ENCODE measurements around the gene DHRS7. TPM values are rescaled to one million over a fixed set of nuclear protein-coding genes. Genes with fewer than 3 reads are reported as not detected.

DHRS7 gene
- total and polyA plus RNA-seq, 2 donors (not counting 3 experiments of a cell fraction or from before 2014, with no cell fraction given): 28.6 to 29.3 TPM

GRCh38 chr14:60151715-60152114 lies 13.5 kb downstream of the DHRS7 start:
- Histone ChIP-seq H3K9ac (replicated peaks; ENCODE audit: extremely low read depth, insufficient read depth, low read length) (no peak overlapping the region), H3K4me3 (replicated peaks in 1 of 3; ENCODE audit: insufficient read depth in 1 of 3, low read depth in 1 of 3, low read length in 3 of 3) (no peak overlapping the region), H3K36me3 (ENCODE audit: control insufficient read depth in 2 of 2, extremely low read depth in 1 of 2, insufficient read depth in 2 of 2, low read length in 2 of 2) (peaks cover 0 to 6% of the 10 kb centered on the region in 2 experiments), H2AFZ (ENCODE audit: low read depth, low read length) (no peak overlapping the region), H3K4me2 (ENCODE audit: insufficient read depth, low read length) (peak overlapping the region; percentile 44), H3K27ac (ENCODE audit: insufficient read depth, low read depth, low read length) (peak overlapping the region; percentile 50), H3K9me3 (replicated peaks; ENCODE audit: control insufficient read depth, insufficient read depth, low read length) (no peaks in the 10 kb centered on the region), H3K27me3 (ENCODE audit: control insufficient read depth in 2 of 2, insufficient read depth in 2 of 2, low read length in 2 of 2) (no peaks in the 10 kb centered on the region), H3K79me2 (ENCODE audit: control insufficient read depth, insufficient read depth, low read length) (peaks cover 1% of the 10 kb centered on the region), H3K4me1 (ENCODE audit: control insufficient read depth, extremely low read depth, insufficient read depth, low read length) (peaks cover 18% of the 10 kb centered on the region), H3K9me1 (replicated peaks; ENCODE audit: control insufficient read depth, extremely low read depth, insufficient read depth, low read length) (no peaks in the 10 kb centered on the region), H4K20me1 (replicated peaks; ENCODE audit: control insufficient read depth, extremely low read depth, insufficient read depth, low read length) (no peaks in the 10 kb centered on the region)
- TF ChIP-seq FOS (IDR thresholded peaks at IDR 0.05; ENCODE audit: borderline replicate concordance, insufficient read depth, low read length) (peak; percentile 67), MYC (IDR thresholded peaks at IDR 0.05; ENCODE audit: low read depth, low read length) (no peak), EZH2 (IDR thresholded peaks at IDR 0.05; ENCODE audit: borderline replicate concordance, low read depth, low read length, severe bottlenecking) (no peak), POLR2A (IDR thresholded peaks at IDR 0.05; ENCODE audit: low read depth, low read length) (no peak), JUN (IDR thresholded peaks at IDR 0.05; ENCODE audit: borderline replicate concordance, insufficient read depth, insufficient read length, low read depth) (no peak), MAX (IDR thresholded peaks at IDR 0.05; ENCODE audit: insufficient read depth, insufficient read length) (peak; percentile 53), GATA2 (IDR thresholded peaks at IDR 0.05; ENCODE audit: insufficient read depth, insufficient read length, low read depth, low read length) (peak; percentile 60), POLR2AphosphoS5 (IDR thresholded peaks at IDR 0.05; ENCODE audit: insufficient read depth, low read depth, low read length) (peak; percentile 40), CTCF (IDR thresholded peaks at IDR 0.05; ENCODE audit: extremely low read depth in 1 of 2, insufficient read depth in 1 of 2, low read depth in 1 of 2, low read length in 2 of 2) (no peak)
- FAIRE-seq (peak; percentile 90), DNase-seq (ENCODE audit: low read depth, low spot score) (peak; percentile 53)
- ChIA-PET CTCF (interaction anchor here (1.1 to 1.8 kb wide), 3 partner anchors 13 to 33 kb away, joined by 4 to 12 read pairs (median 6); partner anchors contain the start of gene DHRS7), POLR2A (no interaction called here)
- dilution Hi-C loops (cut with MboI; ENCODE audit: extremely low pct_ligation_motif_present, low sequenced_read_pairs): no loop called here
- BruUV-seq (replicated peaks): no TSS peak
- intact Hi-C loops (cut with micrococcal nuclease): loop anchor here (5.0 kb wide), 1 partner anchor 59 kb away; the partner anchor contains the start of gene PCNX4
